ENCODE data around the gene MTM1.

Gene MTM1

DNA sequence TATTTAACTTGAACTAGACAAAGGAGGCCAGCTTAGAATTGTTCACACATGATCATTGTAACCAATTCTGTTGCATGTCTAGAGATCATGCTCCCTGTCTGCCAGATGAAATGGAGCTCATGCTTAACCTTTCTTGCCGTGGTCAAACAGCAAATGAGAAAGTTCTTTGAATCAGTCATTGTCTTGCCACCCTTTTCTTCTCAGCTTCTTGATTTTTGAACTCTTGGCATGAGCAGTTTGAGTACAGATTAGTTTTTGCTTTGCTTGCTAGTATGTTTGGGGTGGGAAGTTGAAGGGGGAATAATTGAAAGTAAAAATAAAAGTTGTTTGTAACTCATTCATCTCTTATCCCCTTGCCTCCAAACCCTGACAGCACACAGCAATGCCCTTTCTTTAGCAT is 4.7 kb downstream of the MTM1 start:
- Mint-ChIP-seq H3K27me3 (no peaks in the 10 kb centered on the region), H3K4me3 (peak overlapping the region; percentile 71 to 83), H3K9me3 (no peaks in the 10 kb centered on the region), H3K27ac (peak overlapping the region; percentile 63 to 95), H3K4me1 (peaks cover 80% of the 10 kb centered on the region)
- ATAC-seq (no peak), DNase-seq (no peak)

DNA sequence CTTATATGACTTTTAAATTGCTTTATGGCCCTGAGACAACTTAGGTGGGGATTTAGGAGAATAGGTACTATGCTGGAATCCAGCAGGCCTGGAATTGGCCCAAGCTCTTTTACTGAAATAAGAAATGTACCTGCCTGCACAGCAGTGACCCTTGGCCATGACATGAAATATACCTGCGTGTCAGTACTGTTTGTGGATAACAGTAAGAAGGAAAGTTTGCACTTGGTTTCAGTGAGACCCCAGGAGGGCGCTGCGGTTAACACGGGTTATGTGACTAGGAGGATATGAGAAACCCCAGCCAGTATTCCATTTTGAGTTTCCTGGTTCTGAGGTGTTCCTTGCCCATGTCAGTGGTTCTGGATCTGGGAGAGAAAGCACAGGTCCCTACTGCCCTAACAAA is 5.3 kb downstream of the MTM1 start:
- ATAC-seq (peak; percentile 39), DNase-seq (peak in 1 of 2 donors; percentile 56)
- peak overlapping the region; percentile 71 to 83 for H3K4me3 Mint-ChIP-seq
- no peaks in the 10 kb centered on the region for H3K27me3 Mint-ChIP-seq
- peak overlapping the region; percentile 85 to 95 for H3K27ac Mint-ChIP-seq
- H3K4me1 Mint-ChIP-seq = peaks cover 80% of the 10 kb centered on the region
- H3K9me3 Mint-ChIP-seq = no peaks in the 10 kb centered on the region

GRCh38 chrX:150574559-150575418 is 6.4 kb downstream of the MTM1 start:
- peaks cover 77% of the 10 kb centered on the region for H3K4me1 Mint-ChIP-seq
- peak overlapping the region; percentile 71 to 83 for H3K4me3 Mint-ChIP-seq
- ATAC-seq = peak; percentile 83
- DNase-seq = peak; percentile 13 to 47
- no peaks in the 10 kb centered on the region for H3K9me3 Mint-ChIP-seq
- peak overlapping the region; percentile 94 to 95 for H3K27ac Mint-ChIP-seq
- no peaks in the 10 kb centered on the region for H3K27me3 Mint-ChIP-seq

GRCh38 chrX:150575419-150575814 is 7.0 kb downstream of the MTM1 start:
- DNase-seq = peak; percentile 32 to 68
- peak; percentile 84 for ATAC-seq
- Mint-ChIP-seq H3K4me3 (peak overlapping the region; percentile 71 to 83), H3K27ac (peak overlapping the region; percentile 94 to 95), H3K4me1 (peaks cover 75% of the 10 kb centered on the region), H3K9me3 (no peaks in the 10 kb centered on the region), H3K27me3 (no peaks in the 10 kb centered on the region)

- H3K27ac Mint-ChIP-seq = no peak overlapping the region
- H3K9me3 Mint-ChIP-seq = no peaks in the 10 kb centered on the region
- H3K27me3 Mint-ChIP-seq = no peaks in the 10 kb centered on the region
- H3K4me3 Mint-ChIP-seq = peak overlapping the region; percentile 32 to 83
- DNase-seq (no peak), ATAC-seq (no peak)
- peaks cover 69% of the 10 kb centered on the region for H3K4me1 Mint-ChIP-seq
Measured at GRCh38 chrX:150577174-150577573, 8.8 kb downstream of the MTM1 start.

DNA sequence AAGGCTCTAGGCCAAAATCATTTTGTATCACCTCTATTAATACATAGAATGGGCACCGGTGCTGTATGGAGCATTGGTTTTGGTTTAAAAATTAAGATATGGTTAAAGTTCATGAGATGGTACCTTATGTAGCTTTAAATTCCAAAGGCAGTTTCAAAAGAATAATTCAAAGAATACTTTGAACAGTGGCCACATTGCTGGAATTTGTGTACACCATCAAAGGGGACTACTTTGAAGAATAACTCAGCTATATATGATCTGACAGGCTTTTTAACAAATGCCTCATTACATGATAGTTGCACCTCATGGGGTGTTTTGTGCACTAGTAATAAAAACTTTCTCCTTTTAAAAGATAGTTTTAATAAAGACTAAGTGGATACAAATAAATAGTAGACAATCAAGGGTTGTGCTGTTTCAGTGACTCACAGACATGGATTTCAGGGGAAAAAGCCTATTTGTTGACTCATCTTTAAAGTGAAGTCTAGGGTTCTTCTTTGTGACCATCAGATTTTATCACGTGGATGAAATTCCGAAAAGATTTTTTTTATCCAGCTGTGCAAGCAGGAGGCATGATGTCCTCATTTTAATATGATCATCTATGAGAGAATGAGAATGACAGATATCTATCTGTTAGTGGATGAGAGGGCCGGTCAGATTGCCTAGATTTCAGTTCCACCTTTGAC is 12.8 kb downstream of the MTM1 start:
- Mint-ChIP-seq H3K27ac (no peak overlapping the region), H3K4me3 (no peak overlapping the region), H3K9me3 (no peaks in the 10 kb centered on the region), H3K4me1 (peaks cover 48% of the 10 kb centered on the region), H3K27me3 (no peaks in the 10 kb centered on the region)
- DNase-seq = no peak
- no peak for ATAC-seq

DNA sequence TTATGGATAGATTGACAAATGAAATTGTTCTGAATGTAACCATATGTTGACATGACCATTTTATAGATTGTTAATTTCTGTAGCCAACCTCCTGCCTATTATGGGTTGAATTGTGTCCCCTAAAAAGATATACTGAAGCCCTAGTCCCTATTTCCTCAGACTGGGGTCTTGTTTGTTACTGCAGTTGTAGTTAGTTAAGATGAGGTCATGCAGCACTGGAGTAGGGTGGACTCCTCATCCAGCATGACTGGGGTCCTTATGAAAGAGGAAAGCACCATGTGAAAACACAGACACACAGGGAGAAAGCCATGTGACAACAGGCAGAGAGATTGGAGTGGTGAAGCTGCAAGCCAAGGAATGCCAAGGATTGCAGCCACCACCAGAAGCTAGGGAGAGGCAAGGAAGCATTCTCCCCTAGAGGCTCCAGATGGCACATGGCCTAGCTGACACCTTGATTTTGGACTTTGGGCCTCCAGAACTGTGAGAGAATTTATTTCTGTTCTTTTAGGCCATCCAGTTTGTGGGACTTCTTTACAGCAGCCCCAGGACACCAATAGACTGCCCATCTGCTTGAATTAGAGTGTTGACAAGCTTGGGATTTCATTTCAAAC is 14.0 kb downstream of the MTM1 start:
- no peak for DNase-seq
- ATAC-seq = no peak

DNA sequence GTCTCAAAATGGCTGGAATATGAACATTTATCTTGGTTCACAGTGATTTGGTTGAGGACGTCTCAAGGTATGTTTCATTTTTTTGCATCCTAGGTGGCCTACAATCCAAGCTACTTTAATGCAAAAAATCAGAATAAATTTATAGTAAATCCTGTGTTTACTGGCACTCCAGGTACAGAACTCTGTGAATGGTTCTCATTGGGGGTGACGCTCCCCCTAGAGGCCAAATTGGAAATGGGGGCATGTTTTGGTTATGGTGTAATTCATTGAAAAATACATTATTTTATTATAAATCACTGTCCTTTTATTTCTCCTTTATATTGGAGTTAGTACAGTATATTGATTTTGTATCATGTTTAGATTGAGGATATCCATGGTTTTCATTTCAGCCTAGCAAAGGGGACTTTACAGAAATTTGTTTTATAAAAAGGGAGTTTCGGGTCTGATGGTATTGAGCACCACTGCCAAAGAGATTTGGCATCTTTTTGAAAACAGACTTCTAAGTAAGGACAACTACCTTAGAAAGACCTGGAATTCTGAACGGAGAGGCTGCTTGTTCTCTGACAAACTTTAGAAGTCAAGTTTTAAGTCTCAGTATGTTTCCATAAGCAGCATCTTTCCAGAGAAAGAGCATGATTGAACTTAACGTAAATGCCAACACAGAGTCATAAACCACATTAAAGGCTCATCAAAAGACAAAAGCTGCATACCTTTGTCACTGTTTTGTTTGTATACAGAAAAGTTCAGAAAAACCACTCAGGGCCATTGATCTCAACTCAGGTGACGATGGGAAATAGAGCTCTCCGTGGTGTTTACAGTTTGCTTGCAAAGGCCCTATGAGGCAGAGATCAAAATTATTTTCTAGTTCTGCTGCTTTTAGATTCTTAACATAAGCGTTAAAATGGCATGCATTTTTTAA is 19.4 kb downstream of the MTM1 start:
- ATAC-seq (no peak), DNase-seq (peak; percentile 16 to 25)
- no peaks in the 10 kb centered on the region for H3K9me3 Mint-ChIP-seq
- no peak overlapping the region for H3K4me3 Mint-ChIP-seq
- H3K4me1 Mint-ChIP-seq = peaks cover 17% of the 10 kb centered on the region
- H3K27me3 Mint-ChIP-seq = no peaks in the 10 kb centered on the region
- H3K27ac Mint-ChIP-seq = no peak overlapping the region

More for the DNA sequence above, 14.0 kb downstream of the MTM1 start:
- peaks cover 39% of the 10 kb centered on the region for H3K4me1 Mint-ChIP-seq
- H3K4me3 Mint-ChIP-seq = no peak overlapping the region
- H3K27ac Mint-ChIP-seq = no peak overlapping the region
- no peaks in the 10 kb centered on the region for H3K9me3 Mint-ChIP-seq
- no peaks in the 10 kb centered on the region for H3K27me3 Mint-ChIP-seq

DNA sequence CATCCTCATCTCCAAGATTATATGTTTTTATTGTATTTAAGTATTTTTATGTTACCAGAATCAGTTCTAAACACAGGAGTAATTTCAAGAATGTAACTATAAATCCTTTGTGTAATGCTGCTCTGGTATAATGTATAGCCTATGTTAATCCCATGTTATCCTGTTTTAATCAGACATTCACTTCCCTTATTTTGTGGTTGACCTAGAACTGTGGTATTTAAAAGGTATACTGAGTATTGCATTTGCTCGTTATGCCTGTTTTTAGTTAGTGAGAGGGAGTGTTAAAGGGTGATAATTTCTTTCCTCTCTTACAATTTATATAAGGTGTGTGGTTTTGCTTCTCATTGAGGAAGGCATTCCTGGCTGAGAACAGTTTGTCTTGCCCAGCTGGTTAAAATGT is 26.2 kb downstream of the MTM1 start:
- no peaks in the 10 kb centered on the region for H3K4me1 Mint-ChIP-seq
- DNase-seq = no peak
- H3K4me3 Mint-ChIP-seq = no peak overlapping the region
- ATAC-seq = no peak
- no peak overlapping the region for H3K27ac Mint-ChIP-seq
- H3K27me3 Mint-ChIP-seq = no peaks in the 10 kb centered on the region
- H3K9me3 Mint-ChIP-seq = no peaks in the 10 kb centered on the region

- no peak overlapping the region for H3K4me3 Mint-ChIP-seq
- ATAC-seq (no peak), DNase-seq (no peak)
- H3K4me1 Mint-ChIP-seq = no peaks in the 10 kb centered on the region
- no peaks in the 10 kb centered on the region for H3K27me3 Mint-ChIP-seq
- no peak overlapping the region for H3K27ac Mint-ChIP-seq
- no peaks in the 10 kb centered on the region for H3K9me3 Mint-ChIP-seq
Measured at GRCh38 chrX:150599226-150599625, 30.8 kb downstream of the MTM1 start.

- Mint-ChIP-seq H3K9me3 (no peaks in the 10 kb centered on the region), H3K27me3 (no peaks in the 10 kb centered on the region), H3K4me1 (no peaks in the 10 kb centered on the region), H3K27ac (no peak overlapping the region), H3K4me3 (no peak overlapping the region)
- DNase-seq (no peak), ATAC-seq (no peak)
Measured at GRCh38 chrX:150602296-150602695, 33.9 kb downstream of the MTM1 start.

DNA sequence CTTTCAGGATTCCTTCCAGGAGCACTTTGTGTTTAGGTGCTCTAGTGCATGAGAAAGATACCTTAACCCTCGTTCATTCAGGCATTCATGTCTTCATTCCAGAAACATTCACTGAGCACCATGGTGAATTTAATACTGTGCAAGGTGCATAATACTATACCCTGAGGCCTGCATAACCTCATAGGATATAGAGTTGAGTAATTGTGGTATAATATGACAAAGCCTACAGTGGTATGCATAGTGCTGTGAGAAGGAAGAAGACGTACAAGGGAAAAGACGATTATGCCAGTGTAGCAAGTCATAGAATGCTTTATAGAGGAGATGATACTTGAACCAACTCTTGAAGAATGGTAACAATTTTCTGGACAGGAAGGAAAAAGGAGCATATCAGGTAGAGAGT is 34.3 kb downstream of the MTM1 start:
- no peaks in the 10 kb centered on the region for H3K9me3 Mint-ChIP-seq
- no peak for DNase-seq
- no peak overlapping the region for H3K4me3 Mint-ChIP-seq
- H3K27me3 Mint-ChIP-seq = no peaks in the 10 kb centered on the region
- ATAC-seq = peak; percentile 55
- H3K27ac Mint-ChIP-seq = no peak overlapping the region
- no peaks in the 10 kb centered on the region for H3K4me1 Mint-ChIP-seq

- no peak overlapping the region for H3K4me3 Mint-ChIP-seq
- ATAC-seq (no peak), DNase-seq (no peak)
- H3K9me3 Mint-ChIP-seq = no peaks in the 10 kb centered on the region
- no peak overlapping the region for H3K27ac Mint-ChIP-seq
- no peaks in the 10 kb centered on the region for H3K4me1 Mint-ChIP-seq
- no peaks in the 10 kb centered on the region for H3K27me3 Mint-ChIP-seq
Measured at GRCh38 chrX:150605603-150606002, 37.2 kb downstream of the MTM1 start.

- Mint-ChIP-seq H3K27me3 (no peaks in the 10 kb centered on the region), H3K4me1 (no peaks in the 10 kb centered on the region)
- ATAC-seq = no peak
Measured at GRCh38 chrX:150607201-150607600, 38.8 kb downstream of the MTM1 start.

GRCh38 chrX:150610043-150610442 is 41.6 kb downstream of the MTM1 start:
- no peak overlapping the region for H3K4me3 Mint-ChIP-seq
- H3K4me1 Mint-ChIP-seq = no peaks in the 10 kb centered on the region
- H3K9me3 Mint-ChIP-seq = no peaks in the 10 kb centered on the region
- H3K27me3 Mint-ChIP-seq = no peaks in the 10 kb centered on the region
- ATAC-seq = no peak
- no peak for DNase-seq
- peak overlapping the region in 1 of 2 donors; percentile 27 for H3K27ac Mint-ChIP-seq

More at GRCh38 chrX:150607201-150607600, 38.8 kb downstream of the MTM1 start:
- no peak overlapping the region for H3K4me3 Mint-ChIP-seq
- peak overlapping the region in 1 of 2 donors; percentile 49 for H3K27ac Mint-ChIP-seq
- H3K9me3 Mint-ChIP-seq = no peaks in the 10 kb centered on the region
- no peak for DNase-seq
